GM19467 (cell line): ENCODE data around the gene VILL.

Experiments
- ATAC-seq: cut with Tn5 transposase; IDR thresholded peaks from one replicate; pipeline ENCODE4 v1.9.1; 2021; ENCODE audit warnings: mild to moderate bottlenecking, moderate library complexity; ENCODE audit not compliant: unreplicated experiment

The VILL gene

DNA sequence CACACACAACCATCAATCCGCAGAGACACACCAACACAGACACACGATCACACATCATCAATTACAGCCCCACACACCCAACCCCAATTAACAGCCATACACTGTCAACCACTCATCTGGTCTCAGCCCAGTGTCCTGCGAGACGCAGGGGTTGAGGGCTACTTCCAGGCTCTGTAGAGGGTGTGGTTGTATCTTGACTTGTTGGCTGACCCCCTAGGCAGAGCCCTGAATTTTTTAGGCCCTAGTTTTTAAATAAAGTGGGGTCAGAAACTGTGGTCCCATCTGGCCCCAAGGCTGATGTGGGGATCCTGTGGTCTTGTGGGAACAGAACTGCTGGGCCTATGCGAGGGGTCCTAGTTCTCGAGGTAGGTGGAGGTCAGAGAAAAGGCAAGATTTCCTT lies 9.2 kb downstream of the VILL start:
- no peak for ATAC-seq

DNA sequence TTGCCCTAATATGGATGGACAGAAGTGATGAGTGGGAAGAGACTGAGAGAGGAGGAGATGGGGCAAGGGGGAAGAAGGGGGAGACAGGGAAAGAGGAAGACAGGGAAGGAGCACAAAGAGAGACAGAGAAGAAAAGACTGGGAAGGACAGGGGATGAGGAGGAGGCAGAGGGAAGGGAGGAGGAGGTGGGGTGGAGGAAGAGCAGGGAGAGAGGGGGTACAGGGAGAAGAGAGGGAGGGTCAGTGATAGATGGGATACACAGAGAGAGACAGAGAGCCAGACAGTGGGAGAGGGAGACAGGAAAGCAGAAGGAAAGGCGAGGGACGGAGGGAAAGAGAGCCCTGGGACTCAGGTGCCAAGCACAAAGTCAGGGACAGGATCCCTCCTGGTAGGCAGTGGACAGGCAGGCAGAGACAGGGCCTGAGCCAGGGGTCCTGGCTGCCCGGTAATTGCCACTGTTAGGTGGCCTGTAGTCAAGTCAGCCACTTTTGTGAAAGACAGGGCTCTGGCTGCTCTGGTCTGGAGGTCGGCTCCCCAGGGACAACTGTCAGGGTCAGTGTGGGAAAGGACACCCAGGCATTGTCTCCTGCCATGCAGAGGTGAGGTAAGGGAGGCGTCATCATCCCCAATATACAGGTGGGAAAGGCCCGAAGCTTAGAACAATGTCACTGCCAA lies 9.8 kb downstream of the VILL start:
- no peak for ATAC-seq

DNA sequence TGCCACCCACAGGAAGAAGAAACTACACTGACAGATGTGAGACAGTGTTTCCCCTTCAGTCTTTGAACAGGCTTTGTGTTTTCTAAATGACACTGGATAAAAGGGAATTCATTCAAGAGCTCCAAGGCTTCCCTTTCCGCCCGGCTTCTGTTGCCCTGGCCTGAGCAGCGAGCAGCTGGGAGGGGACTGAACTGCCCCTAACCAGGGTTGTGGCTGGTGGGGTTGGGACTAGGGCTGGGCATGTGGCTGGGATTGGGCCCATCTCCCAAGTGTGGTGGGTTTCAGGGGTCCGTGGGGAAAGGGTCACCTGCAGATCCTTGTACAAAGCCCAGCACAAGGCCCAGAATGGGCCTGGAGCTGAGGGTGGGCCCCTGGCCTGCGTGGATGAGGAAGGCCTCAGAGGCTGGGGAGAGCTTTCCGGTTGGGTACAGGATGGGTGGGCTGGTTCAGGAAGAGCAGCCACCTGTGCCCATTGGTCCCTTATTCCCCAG lies 10.4 kb downstream of the VILL start:
- no peak for ATAC-seq

DNA sequence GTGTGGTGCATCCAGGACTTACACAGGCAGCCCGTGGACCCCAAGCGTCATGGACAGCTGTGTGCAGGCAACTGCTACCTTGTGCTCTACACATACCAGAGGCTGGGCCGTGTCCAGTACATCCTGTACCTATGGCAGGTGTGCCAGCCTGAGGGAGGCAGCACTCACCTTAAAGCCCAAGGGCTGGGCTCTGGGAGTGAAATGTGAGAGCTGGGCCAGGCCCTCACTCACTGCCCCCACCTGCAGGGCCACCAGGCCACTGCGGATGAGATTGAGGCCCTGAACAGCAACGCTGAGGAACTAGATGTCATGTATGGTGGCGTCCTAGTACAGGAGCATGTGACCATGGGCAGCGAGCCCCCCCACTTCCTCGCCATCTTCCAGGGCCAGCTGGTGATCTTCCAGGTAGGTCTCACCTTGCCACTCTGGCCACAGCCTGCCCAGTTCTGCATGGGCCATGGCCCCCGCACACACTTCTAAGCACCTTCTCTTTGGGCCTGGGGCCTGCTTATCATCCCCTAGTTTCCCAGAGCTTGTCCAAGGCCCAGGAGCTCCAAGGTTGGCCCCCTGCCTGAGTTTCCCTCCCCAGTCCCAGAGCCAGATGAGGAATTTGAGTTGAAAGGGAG lies 11.0 kb downstream of the VILL start:
- ATAC-seq, result no peak

DNA sequence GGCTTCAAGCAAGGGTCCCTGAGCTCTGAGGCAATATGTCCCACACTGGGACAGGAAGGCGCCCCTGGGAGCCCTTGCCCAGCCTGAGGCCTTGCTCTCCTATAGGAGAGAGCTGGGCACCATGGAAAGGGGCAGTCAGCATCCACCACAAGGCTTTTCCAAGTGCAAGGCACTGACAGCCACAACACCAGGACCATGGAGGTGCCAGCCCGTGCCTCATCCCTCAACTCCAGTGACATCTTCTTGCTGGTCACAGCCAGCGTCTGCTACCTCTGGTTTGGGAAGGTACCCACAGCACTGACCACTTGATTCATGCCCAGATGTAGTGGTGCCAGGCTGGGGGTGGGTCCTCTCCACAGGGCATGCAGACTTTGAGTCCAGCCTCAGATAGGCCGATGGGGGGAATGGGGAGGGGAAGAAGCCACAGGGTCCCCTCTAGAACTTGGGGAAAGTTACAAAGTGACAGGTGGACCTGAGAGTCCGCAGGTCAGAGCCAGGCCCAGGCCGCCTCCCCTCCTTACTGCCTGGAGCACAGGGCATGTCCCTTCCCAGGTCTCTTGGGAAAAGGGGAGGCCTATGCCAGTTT lies 11.8 kb downstream of the VILL start:
- ATAC-seq, result no peak

DNA sequence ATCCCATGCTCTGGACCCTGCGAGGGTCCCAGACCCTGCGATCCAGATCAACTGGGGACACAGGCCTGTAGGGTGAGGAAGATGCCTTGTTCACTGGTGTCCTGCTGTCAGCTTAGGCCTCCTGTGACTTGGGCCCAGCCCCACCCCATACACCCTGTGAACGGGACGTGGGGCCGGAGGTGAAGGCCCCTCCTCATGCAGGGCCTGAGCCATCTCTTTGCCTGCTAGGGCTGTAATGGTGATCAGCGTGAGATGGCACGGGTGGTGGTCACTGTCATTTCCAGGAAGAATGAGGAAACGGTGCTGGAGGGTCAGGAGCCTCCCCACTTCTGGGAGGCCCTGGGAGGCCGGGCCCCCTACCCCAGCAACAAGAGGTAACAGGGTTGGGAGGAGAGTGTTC lies 12.4 kb downstream of the VILL start:
- ATAC-seq, result no peak

DNA sequence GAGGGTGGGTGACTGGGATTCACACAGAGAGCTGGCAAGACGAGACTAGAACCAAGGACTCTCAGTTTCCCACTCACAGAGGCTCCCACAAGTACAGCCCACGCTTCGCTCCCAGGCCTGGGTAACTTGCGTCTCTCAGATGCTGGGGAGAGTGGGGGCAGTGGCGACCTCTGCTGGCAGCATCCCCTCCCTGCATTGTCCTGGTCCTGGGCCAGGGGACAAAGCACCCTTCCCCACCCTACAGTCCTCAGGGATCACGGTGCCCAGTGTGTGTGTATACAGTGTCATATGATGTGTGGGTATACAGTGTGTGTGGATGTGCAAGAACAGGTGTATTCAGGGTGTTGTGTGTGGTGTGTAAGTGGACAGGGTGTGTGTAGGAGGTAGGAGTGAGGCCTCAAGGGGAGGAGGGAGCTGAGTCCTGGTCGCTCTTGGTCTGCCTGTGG lies 12.8 kb downstream of the VILL start:
- ATAC-seq, result no peak

DNA sequence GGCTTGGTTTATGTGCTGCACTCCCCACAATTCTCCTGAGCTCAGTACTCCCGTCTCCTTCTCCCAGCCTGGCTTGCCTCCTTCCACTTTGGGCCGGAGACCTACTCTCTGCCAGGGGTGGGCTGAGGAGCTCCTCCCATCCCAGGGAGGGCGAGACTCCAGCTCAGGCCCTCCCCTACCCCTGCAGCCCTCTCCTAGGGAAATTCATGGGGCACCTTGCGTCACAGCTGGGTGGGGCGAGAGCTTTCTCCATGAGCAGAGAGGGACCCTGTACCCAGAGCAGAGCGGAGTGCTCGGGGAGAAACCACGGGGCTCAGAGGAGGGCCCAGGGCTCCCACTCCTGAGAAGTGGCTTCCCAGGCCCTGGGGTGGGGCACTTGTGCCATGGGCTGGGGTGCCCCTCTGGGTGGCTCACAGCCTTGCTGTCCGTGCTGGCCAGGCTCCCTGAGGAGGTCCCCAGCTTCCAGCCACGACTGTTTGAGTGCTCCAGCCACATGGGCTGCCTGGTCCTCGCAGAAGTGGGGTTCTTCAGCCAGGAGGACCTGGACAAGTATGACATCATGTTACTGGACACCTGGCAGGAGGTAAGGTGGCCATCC lies 13.3 kb downstream of the VILL start:
- no peak for ATAC-seq

DNA sequence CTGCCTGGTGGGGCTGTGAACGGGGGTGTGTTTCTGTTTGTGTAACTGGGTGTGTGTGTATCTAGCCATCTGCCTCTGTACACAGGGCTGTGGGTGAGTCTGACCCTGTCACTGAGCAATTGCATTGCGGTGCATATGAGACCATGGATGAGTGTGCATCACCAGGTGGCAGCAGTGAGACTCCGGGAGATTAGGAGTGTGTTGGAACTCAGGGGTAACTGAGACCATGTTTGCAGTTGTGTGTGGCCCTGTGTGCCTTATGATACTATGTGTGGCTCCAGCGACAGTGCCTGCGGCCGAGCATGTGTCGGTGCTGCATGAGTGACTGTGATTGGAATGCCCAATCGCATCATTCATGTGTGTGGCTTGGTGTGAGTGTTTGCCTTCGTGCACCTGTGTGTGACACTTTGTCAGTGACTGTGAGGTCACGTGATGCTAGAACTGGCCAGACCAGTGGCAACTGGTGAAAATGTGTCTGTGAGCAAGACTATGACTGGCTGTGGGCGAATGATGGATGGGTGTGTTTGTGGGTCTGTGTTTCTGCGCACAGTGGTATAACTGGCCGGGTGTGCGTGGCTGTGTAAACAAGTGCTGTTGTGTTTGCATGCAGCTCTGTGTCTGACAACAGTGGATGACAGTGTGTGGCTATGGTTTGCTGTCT lies 14.0 kb downstream of the VILL start:
- no peak for ATAC-seq

DNA sequence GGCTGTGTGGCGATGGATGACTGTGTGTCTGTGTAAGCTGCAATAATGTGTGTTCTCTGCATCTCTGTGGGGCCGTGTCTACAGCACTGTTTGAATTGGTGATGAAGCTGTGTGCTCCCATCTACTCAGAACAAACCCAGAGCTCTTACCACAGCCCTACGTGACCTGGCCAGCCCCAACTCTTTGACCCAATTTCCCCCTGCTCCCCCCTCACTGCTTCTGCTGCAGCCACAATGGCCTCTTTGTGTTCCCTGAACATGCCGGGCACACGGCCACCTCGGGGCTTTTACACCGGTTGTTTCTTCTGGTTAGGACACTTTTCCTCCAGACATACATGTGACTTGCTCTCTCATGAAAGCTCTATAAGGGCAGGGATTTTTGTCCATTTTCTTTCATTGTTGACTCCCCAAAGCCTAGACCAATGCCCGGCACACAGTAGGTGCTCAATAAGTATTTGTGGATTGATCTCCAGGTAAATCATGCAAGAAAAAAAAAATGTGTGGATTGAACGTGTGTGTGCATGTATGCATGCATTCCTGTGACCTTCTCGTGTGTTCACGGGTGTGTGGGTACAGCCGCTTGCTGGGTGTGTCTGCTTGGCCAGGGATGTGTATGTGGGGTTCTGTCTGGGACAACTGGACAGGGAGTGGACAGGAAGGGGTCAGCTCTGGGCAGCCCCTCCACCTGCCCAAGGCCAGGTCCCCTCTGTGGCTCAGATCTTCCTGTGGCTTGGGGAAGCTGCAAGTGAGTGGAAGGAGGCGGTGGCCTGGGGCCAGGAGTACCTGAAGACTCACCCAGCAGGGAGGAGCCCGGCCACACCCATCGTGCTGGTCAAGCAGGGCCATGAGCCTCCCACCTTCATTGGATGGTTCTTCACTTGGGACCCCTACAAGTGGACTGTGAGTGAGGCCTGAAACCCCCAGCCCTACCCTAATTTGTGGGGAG lies 14.8 kb downstream of the VILL start:
- ATAC-seq, result no peak

DNA sequence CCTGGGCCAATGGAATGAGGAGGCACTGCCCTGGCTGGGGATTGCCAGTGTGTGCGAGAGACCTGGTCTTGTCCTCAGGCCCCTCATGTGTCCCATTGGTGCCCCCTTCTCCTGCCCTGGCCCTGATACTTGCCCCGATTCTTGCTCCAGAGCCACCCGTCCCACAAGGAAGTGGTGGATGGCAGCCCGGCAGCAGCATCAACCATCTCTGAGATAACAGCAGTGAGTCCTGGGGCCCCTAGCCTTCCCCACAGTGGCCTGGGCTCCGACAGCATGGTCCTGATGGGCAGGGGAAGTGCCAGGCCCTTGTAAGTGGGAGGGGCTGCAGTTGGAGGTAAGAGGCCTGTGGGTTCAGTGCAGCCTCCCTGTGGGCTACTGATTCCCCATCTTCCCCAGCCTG lies 15.4 kb downstream of the VILL start:
- ATAC-seq, result no peak

DNA sequence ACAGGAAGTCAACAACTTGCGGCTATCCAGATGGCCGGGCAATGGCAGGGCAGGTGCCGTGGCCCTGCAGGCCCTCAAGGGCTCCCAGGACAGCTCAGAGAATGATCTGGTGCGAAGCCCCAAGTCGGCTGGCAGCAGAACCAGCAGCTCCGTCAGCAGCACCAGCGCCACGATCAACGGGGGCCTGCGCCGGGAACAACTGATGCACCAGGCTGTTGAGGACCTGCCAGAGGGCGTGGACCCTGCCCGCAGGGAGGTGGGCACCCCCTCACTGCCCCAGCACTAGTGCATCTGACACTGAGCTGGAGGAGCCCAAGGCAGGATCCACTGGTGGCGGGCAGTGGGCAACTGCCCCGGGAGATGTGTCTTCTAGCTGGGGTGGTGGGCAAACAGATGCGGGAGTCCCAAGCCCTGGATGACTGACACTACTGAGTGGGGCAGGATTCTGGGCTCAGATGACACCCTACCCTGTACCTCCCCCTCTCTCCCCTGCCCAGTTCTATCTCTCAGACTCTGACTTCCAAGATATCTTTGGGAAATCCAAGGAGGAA lies 15.9 kb downstream of the VILL start:
- ATAC-seq, result no peak

DNA sequence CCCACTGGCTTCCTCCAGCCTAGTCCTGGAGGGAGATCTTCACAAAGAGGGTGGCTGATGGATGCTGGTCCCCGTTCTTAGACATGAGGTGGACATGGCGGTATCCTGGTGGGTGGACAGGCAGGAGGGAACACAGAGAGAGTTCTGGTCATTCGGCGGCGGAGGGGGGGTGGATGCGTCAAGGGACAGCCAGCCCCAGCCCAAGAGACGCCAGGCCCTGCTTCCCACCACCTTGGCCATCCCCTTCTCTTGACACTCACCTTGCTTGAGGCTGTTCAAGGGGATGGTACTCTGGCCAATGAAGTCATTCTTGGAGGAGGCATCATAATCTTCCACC lies 17.1 kb downstream of the VILL start:
- ATAC-seq, result no peak

DNA sequence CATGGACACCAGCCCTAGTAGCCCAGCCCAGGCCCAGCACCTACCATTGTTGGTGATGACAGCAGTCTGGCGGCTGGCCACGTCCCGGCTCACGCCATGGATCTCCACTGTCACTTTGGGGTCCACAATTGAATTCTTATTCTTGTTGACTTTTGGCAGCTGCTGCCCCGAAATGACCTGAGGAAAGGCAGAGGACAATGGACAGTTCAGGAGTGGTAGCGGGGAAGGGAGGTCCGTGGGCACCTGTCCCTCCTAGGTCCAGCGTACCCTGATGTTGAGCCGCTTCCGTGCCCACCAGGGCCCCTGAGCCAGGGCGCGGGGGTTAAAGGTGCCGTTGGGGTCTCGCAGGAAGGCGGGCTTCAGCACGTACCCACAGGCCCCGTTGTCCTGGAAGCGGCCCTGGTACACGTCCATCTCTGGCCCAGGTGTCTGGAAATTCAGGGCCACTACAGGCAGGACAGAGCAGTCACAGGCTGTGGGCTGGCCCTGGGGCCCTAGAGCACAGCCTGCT lies 17.7 kb downstream of the VILL start:
- ATAC-seq, result no peak

DNA sequence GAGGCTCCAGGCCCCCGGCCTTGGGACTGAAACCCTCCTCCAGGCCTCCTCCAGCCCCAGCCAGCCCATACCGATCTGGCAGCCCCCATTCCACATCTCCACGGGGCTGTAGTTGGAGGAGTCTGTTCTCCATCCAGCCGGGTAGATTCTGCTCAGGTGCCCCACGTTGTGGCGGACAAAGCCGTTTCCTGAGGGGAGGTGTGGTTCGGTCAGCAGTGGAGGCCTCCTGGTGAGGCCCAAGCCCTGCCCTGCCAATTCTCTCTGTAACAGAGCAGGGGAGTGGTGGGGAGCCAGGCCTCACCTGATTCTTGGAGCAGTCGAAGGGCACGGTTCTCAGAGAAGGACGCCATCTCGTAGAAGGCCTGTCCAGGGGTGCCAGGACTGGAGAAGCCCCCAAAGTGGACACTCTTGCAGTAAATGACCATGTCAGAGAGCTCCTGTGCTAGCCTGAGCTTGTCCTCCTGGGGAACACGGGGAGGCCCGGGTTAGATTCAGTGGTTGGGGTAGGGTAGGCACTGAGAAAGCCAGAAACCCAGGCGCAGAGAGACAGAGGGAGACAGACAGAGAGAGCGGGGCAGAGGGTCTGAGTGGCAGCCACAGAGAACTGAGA lies 18.5 kb downstream of the VILL start:
- ATAC-seq, result no peak

DNA sequence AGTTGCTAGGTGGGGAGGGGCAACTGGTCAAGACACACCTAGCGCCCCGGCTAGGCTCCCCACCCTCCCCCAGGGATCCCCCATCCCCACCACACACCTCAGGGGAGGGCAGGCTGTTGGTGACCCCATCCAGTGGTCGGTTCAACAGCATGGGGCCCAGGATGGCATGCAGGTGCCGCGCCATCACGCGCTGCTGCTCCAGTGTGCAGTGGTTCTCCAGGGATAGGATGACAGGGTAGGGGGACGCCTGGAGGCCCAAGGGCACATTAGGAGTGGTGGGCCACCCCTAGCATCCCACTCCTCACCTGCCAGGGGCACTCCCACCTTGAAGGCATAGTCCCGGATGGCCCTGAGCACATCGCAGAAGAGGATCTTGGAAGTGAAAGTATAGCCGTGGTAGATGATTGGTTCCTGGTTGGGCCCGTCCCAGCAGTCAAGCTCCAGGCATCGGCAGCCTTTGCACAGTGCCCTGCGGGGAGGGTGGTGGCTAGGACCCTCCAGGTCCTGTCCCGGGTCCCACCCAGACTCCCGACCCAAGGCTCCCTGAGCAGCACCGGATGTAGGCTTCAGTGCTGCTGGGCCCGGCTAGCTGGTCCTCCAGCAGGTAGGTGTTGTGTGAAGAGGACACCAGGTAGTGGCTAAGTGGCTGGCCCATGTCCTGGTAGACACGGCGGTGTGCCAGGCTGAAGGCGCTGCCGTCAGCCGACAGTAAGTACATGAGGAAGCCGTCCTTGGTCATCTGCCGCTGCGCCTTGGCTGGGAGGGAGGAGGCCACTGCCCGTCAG lies 19.4 kb downstream of the VILL start:
- ATAC-seq, result no peak

DNA sequence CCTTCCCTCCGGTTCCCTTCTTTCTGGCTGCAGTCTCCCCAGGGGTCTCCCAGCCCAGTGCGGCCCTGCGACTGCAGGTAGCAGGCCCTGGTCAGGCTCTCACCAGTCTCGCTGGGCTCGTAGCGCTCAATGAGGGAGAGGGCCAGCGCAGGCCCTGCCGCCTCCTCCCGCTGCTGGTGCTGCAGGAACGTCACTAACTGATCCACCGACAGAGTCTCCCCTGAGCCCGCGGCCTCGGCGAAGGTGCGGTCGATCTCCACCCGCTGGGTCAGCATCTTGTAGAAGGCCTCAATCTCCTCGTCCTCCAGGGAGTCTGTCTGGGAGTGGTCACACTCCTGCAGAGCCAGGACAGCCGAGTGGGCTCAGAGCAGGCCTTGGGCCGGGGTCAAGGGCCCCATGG lies 20.5 kb downstream of the VILL start:
- no peak for ATAC-seq

DNA sequence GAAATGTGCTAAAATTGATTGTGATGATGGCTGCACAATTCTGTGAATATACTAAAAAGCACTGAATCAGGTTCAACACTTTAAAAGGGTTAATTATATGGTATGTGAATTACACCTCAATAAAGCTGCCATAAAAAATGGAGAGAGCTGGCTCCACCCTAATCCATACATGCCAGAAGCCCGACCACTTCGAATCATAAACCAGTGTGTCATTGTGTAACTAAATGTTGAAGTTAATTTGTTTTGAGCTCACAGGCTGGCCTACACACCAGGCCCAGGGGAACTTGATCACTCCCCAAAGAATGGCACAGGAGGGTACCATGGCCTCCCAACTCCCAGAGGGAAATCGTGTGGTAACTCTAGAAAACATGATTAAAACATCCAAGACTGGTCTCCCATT lies 24.9 kb downstream of the VILL start:
- ATAC-seq, result no peak

DNA sequence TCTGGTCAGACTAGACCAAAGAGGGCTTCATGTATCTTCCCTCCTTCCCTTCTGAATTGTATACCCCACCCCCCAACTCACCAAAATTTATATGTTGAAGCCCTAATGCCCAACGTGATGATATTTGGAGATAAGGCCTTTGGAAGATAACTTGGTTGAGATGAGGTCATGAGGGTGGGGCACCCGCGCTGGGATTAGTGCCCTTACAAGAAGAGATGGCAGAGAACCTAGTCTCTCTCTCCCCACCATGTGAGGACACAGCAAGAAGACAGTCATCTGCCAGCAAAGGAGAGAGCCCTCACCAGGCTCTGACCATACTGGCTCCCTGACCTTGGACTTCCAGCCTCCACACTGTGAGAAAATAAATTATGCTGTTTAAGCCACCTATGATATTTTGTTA lies 25.4 kb downstream of the VILL start:
- no peak for ATAC-seq
